LHCN-M2 (cell line): ENCODE data around the gene CCNG1. TPM values are rescaled to one million over a fixed set of nuclear protein-coding genes. Genes with fewer than 3 reads are reported as not detected.

ENCODE experiments used
- DNase-seq: peaks from one replicate; pipeline ENCODE4 v3.0.0-alpha.2; 2012; ENCODE audit warnings: low read depth
- total RNA-seq: library from RNA; depleted of rRNA; stranded (reverse); fragments of >200 nt; gene quantifications from 2 replicates; pipeline ENCODE4 v1.2.3, GENCODE V29; 2014; rRNA removed

The CCNG1 gene
- total RNA-seq, 1 experiment from 2014 or later, result 259 TPM

- peak; percentile 46 for DNase-seq
Observed at GRCh38 chr5:163489055-163489744, 51.8 kb downstream of the CCNG1 start.

DNA sequence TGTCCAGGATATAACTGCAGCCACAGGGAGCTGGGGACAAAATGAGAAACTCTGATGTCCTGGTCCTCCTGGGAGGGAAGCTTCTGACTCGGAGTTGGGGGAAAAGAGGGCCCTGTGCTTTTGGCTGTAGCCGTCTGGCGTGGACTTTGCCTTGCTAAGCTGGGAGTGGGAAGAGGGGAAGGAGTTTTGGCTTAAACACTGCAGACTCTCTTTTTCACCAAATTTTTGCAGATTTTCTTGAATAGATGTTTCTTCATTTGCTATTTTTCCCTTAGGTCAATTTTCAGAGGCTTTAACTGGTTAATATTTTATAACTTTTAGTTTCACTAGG, 52.3 kb downstream of the CCNG1 start:
- DNase-seq, result no peak

Other genes with a start within 250 kb of the CCNG1 start
- gene NUDCD2, start 22.5 kb downstream of the CCNG1 start, total RNA-seq, result 6.7 and 7.9 TPM in 2 replicates
- 110 and 127 TPM in 2 replicates for gene HMMR, start 23.0 kb downstream of the CCNG1 start, total RNA-seq
- gene MAT2B, start 68.0 kb downstream of the CCNG1 start, total RNA-seq, result 65.3 and 73.0 TPM in 2 replicates